Kidney (tissue), 14 donors: Measurements from ENCODE around the gene CPAMD8. TPM values are rescaled to one million over a fixed set of nuclear protein-coding genes. Genes with fewer than 3 reads are reported as not detected.

Experiments used
- DNase-seq, 5 donors: peaks; one replicate each; pipeline ENCODE4 v3.0.0-alpha.2; 2013 to 2020
- FAIRE-seq: peaks from 2 replicates; lab custom pipeline; 2012; peaks lifted over from hg19 to GRCh38; lab: Jason Lieb, UNC
- H3K27ac ChIP-seq, 2 donors: one replicate each; pipeline ENCODE4 v1.7.0; 2013; ENCODE audit warnings: low read depth in 2 of 2, low read length in 2 of 2, inconsistent platforms in 1 of 2
- H3K27me3 ChIP-seq: one replicate; pipeline ENCODE4 v1.7.1; 2013; ENCODE audit warnings: low read length, inconsistent platforms; ENCODE audit not compliant: control insufficient read depth, insufficient read depth
- H3K36me3 ChIP-seq, 3 donors: one replicate each; pipeline versions ENCODE4 v1.7.0 to v1.7.1; 2013; ENCODE audit warnings: low read length in 3 of 3, control low read depth in 1 of 3, inconsistent platforms in 1 of 3; ENCODE audit not compliant: insufficient read depth in 3 of 3, control insufficient read depth in 2 of 3
- H3K4me1 ChIP-seq, 3 donors: one replicate each; pipeline versions ENCODE4 v1.7.0 to v1.7.1; 2013; ENCODE audit warnings: low read length in 3 of 3, inconsistent platforms in 1 of 3, low read depth in 1 of 3; ENCODE audit not compliant: control insufficient read depth in 2 of 3, insufficient read depth in 2 of 3
- H3K4me3 ChIP-seq, 3 donors: one replicate each; pipeline versions ENCODE4 v1.7.0 to v1.8.1; 2013; ENCODE audit warnings: low read length in 3 of 3, control low read depth in 1 of 3, inconsistent platforms in 1 of 3
- H3K9ac ChIP-seq, 3 donors: one replicate each; pipeline versions ENCODE4 v1.7.0 to v1.7.1; 2013; ENCODE audit warnings: low read length in 3 of 3, control low read depth in 1 of 3, inconsistent platforms in 1 of 3
- H3K9me3 ChIP-seq, 3 donors: one replicate each; pipeline versions ENCODE4 v1.7.0 to v1.7.1; 2013; ENCODE audit warnings: low read length in 3 of 3, control low read depth in 1 of 3, inconsistent platforms in 1 of 3; ENCODE audit not compliant: control insufficient read depth in 2 of 3, insufficient read depth in 1 of 3
- intact Hi-C: fragments of 100-400 bp; cut with DNase I; formaldehyde crosslinking; loops from one replicate; pipeline ENCODE4 v1.11.1; 2022
- polyA plus RNA-seq: library from polyadenylated mRNA; stranded (reverse); fragments of 350-450 nt; fragmentation: Illumina TruSeq; extraction: RNeasy Lipid Tissue Mini Kit (QIAGEN cat#74804); gene quantifications from one replicate; pipeline ENCODE4 v1.2.3, GENCODE V29; 2014; ENCODE audit warnings: low read depth, low replicate concordance; ENCODE audit not compliant: insufficient read depth
- total RNA-seq: library from RNA; stranded (reverse); fragmentation: NEBNext Ultra II Directional; extraction: Animal tissue kit (Norgen Biotek cat#: 25700); gene quantifications from one replicate; pipeline ENCODE4 v1.2.1, GENCODE V29; 2021
- TF ChIP-seq, protein P1 (sequence below): IDR thresholded peaks from 3 replicates; pipeline ENCODE4 v1.5.1; 2012; ENCODE audit warnings: mild to moderate bottlenecking, moderate library complexity, borderline replicate concordance; ENCODE audit not compliant: insufficient read depth; ENCODE audit errors: extremely low read depth
- donor health status: control.
- donor health status: control.
- donor health status: control.
- donor health status: control.
- donor health status: control.
- donor health status: DM: yes; HTN: yes; CAD: no.
- donor health status: Normal renal cell carcinoma (clear cell type).

Gene CPAMD8
- total and polyA plus RNA-seq, 2 donors from 2014 or later, result 22.0 to 64.1 TPM

DNA sequence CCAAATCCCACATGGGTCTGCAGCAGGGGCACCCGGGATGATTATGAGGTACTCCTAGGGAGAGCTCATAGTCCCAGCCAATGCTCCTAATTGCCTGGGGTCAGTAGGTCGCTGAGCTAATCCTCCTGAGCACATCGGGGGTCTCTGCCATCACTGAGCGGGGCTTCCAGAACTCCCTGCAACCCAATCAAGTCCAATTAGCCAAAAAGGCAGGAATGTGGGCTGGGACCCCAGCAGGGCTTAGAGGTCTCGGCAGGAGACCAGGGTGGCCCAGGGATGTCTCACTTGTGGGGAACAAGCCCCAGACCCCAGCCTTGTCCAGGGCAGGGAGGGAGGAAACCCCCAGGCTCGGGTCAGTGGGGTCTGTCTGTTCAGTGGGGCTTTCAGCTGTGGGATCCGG lies 17.1 kb upstream of the CPAMD8 start:
- H3K9ac ChIP-seq, result no peak overlapping the region
- no peaks in the 10 kb centered on the region for H3K36me3 ChIP-seq
- H3K9me3 ChIP-seq, result no peaks in the 10 kb centered on the region
- no peak overlapping the region for H3K27ac ChIP-seq
- H3K4me1 ChIP-seq, result peaks cover 0 to 2% (median 0%) of the 10 kb centered on the region in 3 donors
- no peak for FAIRE-seq
- H3K4me3 ChIP-seq, result no peak overlapping the region
- no peak for DNase-seq
- TF ChIP-seq, protein P1, sequence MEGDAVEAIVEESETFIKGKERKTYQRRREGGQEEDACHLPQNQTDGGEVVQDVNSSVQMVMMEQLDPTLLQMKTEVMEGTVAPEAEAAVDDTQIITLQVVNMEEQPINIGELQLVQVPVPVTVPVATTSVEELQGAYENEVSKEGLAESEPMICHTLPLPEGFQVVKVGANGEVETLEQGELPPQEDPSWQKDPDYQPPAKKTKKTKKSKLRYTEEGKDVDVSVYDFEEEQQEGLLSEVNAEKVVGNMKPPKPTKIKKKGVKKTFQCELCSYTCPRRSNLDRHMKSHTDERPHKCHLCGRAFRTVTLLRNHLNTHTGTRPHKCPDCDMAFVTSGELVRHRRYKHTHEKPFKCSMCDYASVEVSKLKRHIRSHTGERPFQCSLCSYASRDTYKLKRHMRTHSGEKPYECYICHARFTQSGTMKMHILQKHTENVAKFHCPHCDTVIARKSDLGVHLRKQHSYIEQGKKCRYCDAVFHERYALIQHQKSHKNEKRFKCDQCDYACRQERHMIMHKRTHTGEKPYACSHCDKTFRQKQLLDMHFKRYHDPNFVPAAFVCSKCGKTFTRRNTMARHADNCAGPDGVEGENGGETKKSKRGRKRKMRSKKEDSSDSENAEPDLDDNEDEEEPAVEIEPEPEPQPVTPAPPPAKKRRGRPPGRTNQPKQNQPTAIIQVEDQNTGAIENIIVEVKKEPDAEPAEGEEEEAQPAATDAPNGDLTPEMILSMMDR, result no peak
- H3K27me3 ChIP-seq, result no peaks in the 10 kb centered on the region
- intact Hi-C loops, result no loop called here

- no peak overlapping the region for H3K27ac ChIP-seq
These were observed 15.4 kb upstream of the CPAMD8 start for GRCh38 chr19:17041976-17042375.

GRCh38 chr19:17037966-17038500 lies 11.4 kb upstream of the CPAMD8 start:
- Histone ChIP-seq H3K4me1 (peaks cover 0 to 2% (median 0%) of the 10 kb centered on the region in 3 donors), H3K9me3 (no peaks in the 10 kb centered on the region), H3K27me3 (no peaks in the 10 kb centered on the region), H3K27ac (no peak overlapping the region), H3K36me3 (no peaks in the 10 kb centered on the region), H3K4me3 (no peak overlapping the region), H3K9ac (no peak overlapping the region)
- TF ChIP-seq, protein P1, result no peak
- DNase-seq, result no peak
- no peak for FAIRE-seq
- intact Hi-C loops, result no loop called here

More at GRCh38 chr19:17041976-17042375, 15.4 kb upstream of the CPAMD8 start:
- no peaks in the 10 kb centered on the region for H3K36me3 ChIP-seq
- peak in 1 of 5 donors; percentile 78 for DNase-seq
- TF ChIP-seq, protein P1, result no peak
- peaks cover 0 to 2% (median 0%) of the 10 kb centered on the region in 3 donors for H3K4me1 ChIP-seq
- no peak for FAIRE-seq
- H3K4me3 ChIP-seq, result no peak overlapping the region
- intact Hi-C loops, result no loop called here
- H3K27me3 ChIP-seq, result no peaks in the 10 kb centered on the region
- H3K9ac ChIP-seq, result no peak overlapping the region
- no peaks in the 10 kb centered on the region for H3K9me3 ChIP-seq

GRCh38 chr19:17037184-17037583 lies 10.6 kb upstream of the CPAMD8 start:
- DNase-seq (no peak), FAIRE-seq (no peak)
- TF ChIP-seq, protein P1, result no peak
- intact Hi-C loops, result no loop called here
- Histone ChIP-seq H3K27ac (no peak overlapping the region), H3K9ac (no peak overlapping the region), H3K9me3 (no peaks in the 10 kb centered on the region), H3K4me1 (peaks cover 0 to 2% (median 0%) of the 10 kb centered on the region in 3 donors), H3K4me3 (no peak overlapping the region), H3K36me3 (no peaks in the 10 kb centered on the region), H3K27me3 (no peaks in the 10 kb centered on the region)
